Measurements from ENCODE around the gene OR4C12.
"Not testable (repeated sequence)": the region's sequence is repeated elsewhere in the genome, so short reads cannot be mapped to it uniquely, and the experiment has no call there.

OR4C12 gene

DNA sequence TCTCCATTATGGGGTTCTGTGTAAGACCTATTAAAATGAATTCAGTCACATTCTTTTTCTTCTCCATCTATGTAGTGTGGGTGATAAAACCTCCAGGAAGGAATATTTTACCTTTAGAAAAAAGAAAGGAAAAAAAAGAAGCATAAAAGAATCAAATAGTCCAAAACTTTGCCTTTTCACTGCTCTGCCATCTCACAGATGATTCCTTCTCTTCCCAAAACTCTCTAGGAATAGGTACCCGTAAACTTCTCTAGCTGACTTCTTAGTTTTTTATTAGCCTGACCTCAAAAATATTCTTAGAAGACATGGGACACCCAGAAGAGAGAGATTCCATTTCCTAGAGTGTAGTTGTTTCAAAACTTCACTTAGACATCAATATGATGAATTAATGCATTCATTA, at the start of gene OR4C12:
TSS of gene OR4C12 (minus strand) at position 101 of the 400 bp plus-strand sequence. CDS start at position 67, 34 bp downstream.
- not testable (repeated sequence) for DNase-seq

- no peak for DNase-seq
Measured at GRCh38 chr11:50030193-50030592, 47.9 kb upstream of the OR4C12 start.

GRCh38 chr11:49995565-49995964, 13.2 kb upstream of the OR4C12 start:
- DNase-seq = no peak

DNA sequence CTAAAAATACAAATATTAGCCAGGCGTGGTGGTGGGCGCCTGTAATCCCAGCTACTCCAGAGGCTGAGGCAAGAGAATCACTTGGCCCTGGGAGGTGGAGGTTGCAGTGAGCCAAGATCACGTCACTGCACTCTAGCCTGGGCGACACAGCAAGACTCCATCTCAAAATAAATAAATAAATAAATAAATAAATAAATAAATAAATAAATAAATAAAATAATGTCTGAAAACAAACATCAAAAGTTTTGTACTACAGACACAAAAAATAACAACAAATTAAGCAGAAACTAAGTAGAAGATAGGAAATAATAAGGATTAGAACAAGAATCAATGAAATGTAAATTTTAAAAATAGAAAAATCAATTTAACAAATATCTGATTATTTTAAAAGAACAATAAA, 8.9 kb downstream of the OR4C12 start:
- DNase-seq = not testable (repeated sequence)

- no peak for DNase-seq
Measured at GRCh38 chr11:49952091-49952490, 30.2 kb downstream of the OR4C12 start, which contains the start of gene OR4C13. Gene OR4C13, plus strand, starts transcription at chr11:49952391. Its CDS starts 32 bp downstream, at chr11:49952423.

DNA sequence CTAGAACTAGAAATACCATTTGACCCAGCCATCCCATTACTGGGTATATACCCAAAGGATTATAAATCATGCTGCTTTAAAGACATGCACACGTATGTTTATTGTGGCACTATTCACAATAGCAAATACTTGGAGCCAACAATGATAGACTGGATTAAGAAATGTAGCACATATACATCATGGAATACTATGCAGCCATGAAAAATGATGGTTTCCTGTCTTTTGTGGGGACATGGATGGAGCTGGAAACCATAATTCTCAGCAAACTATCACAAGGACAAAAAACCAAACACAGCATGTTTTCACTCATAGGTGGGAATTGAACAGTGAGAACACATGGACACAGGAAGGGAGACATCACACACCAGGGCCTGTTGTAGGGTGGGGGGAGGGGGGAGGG, 33.6 kb downstream of the OR4C12 start:
- not testable (repeated sequence) for DNase-seq

Data from activated effector memory CD4-positive, alpha-beta T cell treated with Interleukin-2 at 50 U/mL for 16 hours (primary cell).